MM.1S (cell line): ENCODE data around the gene ZNHIT2.

ENCODE experiments used
- EZH2 ChIP-seq: fragments of 300-600 bp; sonication (generic); optimal IDR thresholded peaks from 2 replicates; pipeline ENCODE3; 2017; ENCODE audit warnings: low read depth, mild to moderate bottlenecking, antibody characterized with exemption, low read length, mixed read lengths
- EZH2phosphoT487 ChIP-seq: fragments of 300-600 bp; sonication (generic); IDR thresholded peaks from 2 replicates; pipeline ENCODE4 v1.6.1; 2018; ENCODE audit warnings: antibody characterized with exemption, low read length
- TF ChIP-seq, protein P1 (sequence below): fragments of 300-600 bp; sonication (generic); IDR thresholded peaks from 2 replicates; pipeline ENCODE4 v1.5.1; 2016; ENCODE audit warnings: antibody characterized with exemption, low read length, mixed read lengths

DNA sequence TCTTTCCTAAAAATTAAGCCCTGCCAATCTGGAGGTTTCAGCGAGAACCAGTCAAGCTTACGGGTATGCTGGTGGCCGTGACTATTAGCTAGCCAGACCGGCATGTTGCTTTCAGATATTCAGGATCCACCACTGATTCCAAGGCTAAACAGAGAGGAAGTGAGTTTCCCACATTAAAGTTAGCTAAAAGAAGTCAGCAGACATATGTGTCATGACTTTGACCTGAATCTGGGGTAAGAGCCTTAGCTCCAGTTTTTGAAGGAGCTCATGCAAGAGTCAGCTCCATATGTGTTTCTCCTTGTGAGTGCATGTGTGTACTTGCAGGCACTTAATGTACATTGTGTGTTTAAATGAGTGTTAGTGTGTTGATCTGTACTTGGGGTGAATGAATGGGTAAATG lies 32.1 kb downstream of the ZNHIT2 start:
- TF ChIP-seq, protein P1, sequence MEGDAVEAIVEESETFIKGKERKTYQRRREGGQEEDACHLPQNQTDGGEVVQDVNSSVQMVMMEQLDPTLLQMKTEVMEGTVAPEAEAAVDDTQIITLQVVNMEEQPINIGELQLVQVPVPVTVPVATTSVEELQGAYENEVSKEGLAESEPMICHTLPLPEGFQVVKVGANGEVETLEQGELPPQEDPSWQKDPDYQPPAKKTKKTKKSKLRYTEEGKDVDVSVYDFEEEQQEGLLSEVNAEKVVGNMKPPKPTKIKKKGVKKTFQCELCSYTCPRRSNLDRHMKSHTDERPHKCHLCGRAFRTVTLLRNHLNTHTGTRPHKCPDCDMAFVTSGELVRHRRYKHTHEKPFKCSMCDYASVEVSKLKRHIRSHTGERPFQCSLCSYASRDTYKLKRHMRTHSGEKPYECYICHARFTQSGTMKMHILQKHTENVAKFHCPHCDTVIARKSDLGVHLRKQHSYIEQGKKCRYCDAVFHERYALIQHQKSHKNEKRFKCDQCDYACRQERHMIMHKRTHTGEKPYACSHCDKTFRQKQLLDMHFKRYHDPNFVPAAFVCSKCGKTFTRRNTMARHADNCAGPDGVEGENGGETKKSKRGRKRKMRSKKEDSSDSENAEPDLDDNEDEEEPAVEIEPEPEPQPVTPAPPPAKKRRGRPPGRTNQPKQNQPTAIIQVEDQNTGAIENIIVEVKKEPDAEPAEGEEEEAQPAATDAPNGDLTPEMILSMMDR = no peak
- TF ChIP-seq EZH2 (no peak), EZH2phosphoT487 (no peak)
